Measurements from ENCODE around the gene CIBAR2. TPM values are rescaled to one million over a fixed set of nuclear protein-coding genes. Genes with fewer than 3 reads are reported as not detected.

Gene CIBAR2
- total RNA-seq, 4 donors from 2014 or later: not detected

DNA sequence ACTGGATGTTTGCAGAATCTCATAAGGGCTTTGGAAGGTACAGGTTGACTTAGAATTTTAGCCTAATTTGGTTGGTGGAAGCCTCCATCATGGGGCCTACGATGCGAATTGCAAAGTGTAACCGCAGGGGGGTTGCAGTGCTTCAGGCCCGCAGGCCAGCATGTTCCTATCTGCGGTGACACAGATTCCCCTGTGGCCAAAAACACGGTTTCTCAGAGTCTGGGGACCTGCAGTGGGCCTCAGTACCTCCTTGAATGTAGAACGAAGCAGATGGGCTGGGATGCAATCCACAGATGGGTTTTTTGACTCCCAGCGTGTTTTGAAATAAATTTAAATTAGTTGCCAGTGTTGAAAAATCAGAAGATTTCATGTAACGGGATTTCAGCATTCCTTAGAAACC, 49.9 kb downstream of the CIBAR2 start:
- 92% methylated on average over 9 of the region's 9 CpGs for WGBS
- Histone ChIP-seq H3K27me3 (no peaks in the 10 kb centered on the region), H3K27ac (replicated peaks in 1 of 4) (no peak overlapping the region), H3K36me3 (peaks cover 6 to 18% (median 10%) of the 10 kb centered on the region in 4 donors), H3K4me1 (peaks cover 0 to 11% (median 1%) of the 10 kb centered on the region in 4 donors), H3K9me3 (no peaks in the 10 kb centered on the region), H3K4me3 (no peak overlapping the region)
- intact Hi-C loops (cut with DNase I): no loop called here
- no peak for DNase-seq (ENCODE audit: extremely low spot score)
- TF ChIP-seq, protein P1, sequence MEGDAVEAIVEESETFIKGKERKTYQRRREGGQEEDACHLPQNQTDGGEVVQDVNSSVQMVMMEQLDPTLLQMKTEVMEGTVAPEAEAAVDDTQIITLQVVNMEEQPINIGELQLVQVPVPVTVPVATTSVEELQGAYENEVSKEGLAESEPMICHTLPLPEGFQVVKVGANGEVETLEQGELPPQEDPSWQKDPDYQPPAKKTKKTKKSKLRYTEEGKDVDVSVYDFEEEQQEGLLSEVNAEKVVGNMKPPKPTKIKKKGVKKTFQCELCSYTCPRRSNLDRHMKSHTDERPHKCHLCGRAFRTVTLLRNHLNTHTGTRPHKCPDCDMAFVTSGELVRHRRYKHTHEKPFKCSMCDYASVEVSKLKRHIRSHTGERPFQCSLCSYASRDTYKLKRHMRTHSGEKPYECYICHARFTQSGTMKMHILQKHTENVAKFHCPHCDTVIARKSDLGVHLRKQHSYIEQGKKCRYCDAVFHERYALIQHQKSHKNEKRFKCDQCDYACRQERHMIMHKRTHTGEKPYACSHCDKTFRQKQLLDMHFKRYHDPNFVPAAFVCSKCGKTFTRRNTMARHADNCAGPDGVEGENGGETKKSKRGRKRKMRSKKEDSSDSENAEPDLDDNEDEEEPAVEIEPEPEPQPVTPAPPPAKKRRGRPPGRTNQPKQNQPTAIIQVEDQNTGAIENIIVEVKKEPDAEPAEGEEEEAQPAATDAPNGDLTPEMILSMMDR (IDR thresholded peaks at IDR 0.05): no peak
- TF ChIP-seq EP300 (IDR thresholded peaks at IDR 0.05): no peak
- TF ChIP-seq POLR2A (IDR thresholded peaks at IDR 0.05; ENCODE audit: low read depth): no peak
- TF ChIP-seq POLR2AphosphoS5 (IDR thresholded peaks at IDR 0.05): no peak

DNA sequence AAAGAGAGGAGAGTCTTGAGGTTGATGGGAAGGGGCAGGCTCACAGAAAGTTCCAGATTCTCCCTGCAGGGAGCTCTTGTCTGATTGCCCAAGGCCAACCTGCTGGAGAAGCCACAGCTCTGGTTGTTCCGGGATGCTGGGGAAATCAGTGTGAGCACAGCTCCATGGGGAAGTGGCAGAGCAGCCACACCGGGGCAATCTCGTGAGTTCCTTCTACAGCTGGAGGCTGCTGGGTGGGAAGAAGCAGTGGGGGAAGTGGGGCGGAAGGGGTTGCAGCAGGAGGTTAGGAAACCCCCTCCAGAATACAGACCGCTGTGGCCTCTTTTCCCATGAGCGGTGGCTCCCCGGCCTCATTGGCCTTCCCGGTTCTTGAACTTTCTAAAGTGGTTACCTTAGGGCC, 50.7 kb downstream of the CIBAR2 start:
- 71% methylated on average over 8 of the region's 8 CpGs for WGBS
- DNase-seq (ENCODE audit: extremely low spot score): no peak

DNA sequence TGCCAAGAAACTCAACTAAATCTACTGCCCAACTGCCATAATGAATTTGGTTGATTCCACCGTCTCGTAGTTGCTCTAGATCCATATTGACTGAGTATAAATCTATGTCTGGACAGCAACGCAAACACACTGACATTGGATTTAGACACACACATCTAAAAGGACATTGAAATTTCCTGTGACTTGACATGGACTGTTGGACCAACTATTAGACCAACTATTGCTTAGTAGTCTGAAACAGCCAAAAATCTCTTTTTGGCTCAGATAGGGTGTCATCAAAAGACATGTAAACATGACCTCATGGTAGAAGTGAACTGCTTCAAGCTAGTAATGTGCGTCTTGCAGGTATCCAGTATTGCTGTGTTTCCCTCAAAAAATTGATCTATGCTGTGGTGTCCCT, 53.4 kb downstream of the CIBAR2 start:
- DNase-seq (ENCODE audit: extremely low spot score): no peak
- TF ChIP-seq, protein P1 (IDR thresholded peaks at IDR 0.05): no peak
- TF ChIP-seq EP300 (IDR thresholded peaks at IDR 0.05): no peak
- no peak for TF ChIP-seq POLR2A (IDR thresholded peaks at IDR 0.05; ENCODE audit: low read depth)
- no peak for TF ChIP-seq POLR2AphosphoS5 (IDR thresholded peaks at IDR 0.05)
- WGBS: 93% methylated on average over 3 of the region's 4 CpGs
- intact Hi-C loops (cut with DNase I): no loop called here
- Histone ChIP-seq H3K4me3 (no peak overlapping the region), H3K9me3 (no peaks in the 10 kb centered on the region), H3K36me3 (peaks cover 0 to 4% (median 0%) of the 10 kb centered on the region in 4 donors), H3K4me1 (peaks cover 20 to 34% (median 23%) of the 10 kb centered on the region in 4 donors), H3K27ac (replicated peaks in 1 of 4) (no peak overlapping the region), H3K27me3 (no peaks in the 10 kb centered on the region)

More for the DNA sequence above, 50.7 kb downstream of the CIBAR2 start:
- no peak for TF ChIP-seq EP300 (IDR thresholded peaks at IDR 0.05)
- TF ChIP-seq POLR2A (IDR thresholded peaks at IDR 0.05; ENCODE audit: low read depth): no peak
- TF ChIP-seq POLR2AphosphoS5 (IDR thresholded peaks at IDR 0.05): no peak
- TF ChIP-seq, protein P1 (IDR thresholded peaks at IDR 0.05): no peak
- Histone ChIP-seq H3K36me3 (peaks cover 0 to 12% (median 3%) of the 10 kb centered on the region in 4 donors), H3K4me1 (peaks cover 2 to 15% (median 3%) of the 10 kb centered on the region in 4 donors), H3K27ac (replicated peaks in 1 of 4) (no peak overlapping the region), H3K9me3 (no peaks in the 10 kb centered on the region), H3K27me3 (no peaks in the 10 kb centered on the region), H3K4me3 (no peak overlapping the region)
- intact Hi-C loops (cut with DNase I): no loop called here

DNA sequence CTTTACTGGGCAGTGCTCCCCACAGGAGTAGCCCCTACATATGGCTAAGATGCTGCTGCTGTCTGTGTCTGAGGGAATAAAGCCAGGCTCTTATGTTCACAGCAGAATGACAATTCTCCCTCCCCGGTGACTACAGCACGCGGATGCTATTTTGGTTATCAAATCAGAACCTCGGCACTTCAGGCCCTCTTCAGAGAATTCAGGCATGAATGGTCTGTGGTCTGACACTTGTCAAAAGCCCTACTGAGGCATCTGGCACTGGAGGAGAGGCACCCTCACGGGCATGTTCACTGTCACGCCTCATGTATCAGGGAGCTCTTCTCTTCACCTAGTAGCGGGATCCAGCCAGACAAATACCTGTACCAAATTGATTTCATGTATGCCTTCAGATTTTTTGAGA, 54.3 kb downstream of the CIBAR2 start:
- no peaks in the 10 kb centered on the region for H3K27me3 ChIP-seq
- H3K36me3 ChIP-seq: peaks cover 0 to 4% (median 0%) of the 10 kb centered on the region in 4 donors
- H3K27ac ChIP-seq (replicated peaks in 1 of 4): no peak overlapping the region
- H3K4me3 ChIP-seq: no peak overlapping the region
- H3K9me3 ChIP-seq: no peaks in the 10 kb centered on the region
- TF ChIP-seq POLR2AphosphoS5 (IDR thresholded peaks at IDR 0.05): no peak
- TF ChIP-seq, protein P1 (IDR thresholded peaks at IDR 0.05): no peak
- no peak for TF ChIP-seq POLR2A (IDR thresholded peaks at IDR 0.05; ENCODE audit: low read depth)
- TF ChIP-seq EP300 (IDR thresholded peaks at IDR 0.05): no peak
- intact Hi-C loops (cut with DNase I): no loop called here
- WGBS: 100% methylated on average over 7 of the region's 7 CpGs
- peaks cover 20 to 27% (median 23%) of the 10 kb centered on the region in 4 donors for H3K4me1 ChIP-seq
- no peak for DNase-seq (ENCODE audit: extremely low spot score)

Data from esophagus muscularis mucosa (tissue), 4 donors.